ENCODE data around the gene GALR2. TPM values are rescaled to one million over a fixed set of nuclear protein-coding genes. Genes with fewer than 3 reads are reported as not detected.
A peak's percentile ranks its signal among the peaks of the same experiment; 100 is the strongest.
"Not testable (repeated sequence)": the region's sequence is repeated elsewhere in the genome, so short reads cannot be mapped to it uniquely, and the experiment has no call there.

The GALR2 gene
- total RNA-seq, 1 donor from 2014 or later, result 2.7 TPM

DNA sequence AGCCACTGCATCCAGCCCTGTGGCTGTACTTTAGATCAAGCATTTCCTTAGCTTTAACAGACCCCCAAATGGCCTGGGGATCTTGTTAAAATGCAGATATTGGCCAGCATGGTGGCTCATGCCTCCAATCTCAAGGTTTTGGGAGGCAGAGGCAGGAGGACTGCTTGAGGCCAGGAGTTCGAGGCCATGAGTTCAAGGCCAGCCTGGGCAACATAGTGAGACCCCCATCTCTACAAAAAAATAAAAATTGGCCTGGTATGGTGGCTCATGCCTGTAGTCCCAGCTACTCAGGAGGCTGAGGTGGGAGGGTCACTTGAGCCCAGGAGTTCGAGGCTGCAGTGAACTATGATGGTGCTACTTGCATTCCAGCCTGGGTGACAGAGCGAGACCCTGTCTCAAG, 31.7 kb upstream of the GALR2 start:
- DNase-seq; H3K4me3 Mint-ChIP-seq; H3K4me1 Mint-ChIP-seq; H3K27me3 Mint-ChIP-seq; H3K9me3 Mint-ChIP-seq; H3K27ac Mint-ChIP-seq; intact Hi-C loops (cut with micrococcal nuclease): not testable (repeated sequence)
- H3K36me3 Mint-ChIP-seq (ENCODE audit: low read depth), result peaks cover 76% of the 10 kb centered on the region

DNA sequence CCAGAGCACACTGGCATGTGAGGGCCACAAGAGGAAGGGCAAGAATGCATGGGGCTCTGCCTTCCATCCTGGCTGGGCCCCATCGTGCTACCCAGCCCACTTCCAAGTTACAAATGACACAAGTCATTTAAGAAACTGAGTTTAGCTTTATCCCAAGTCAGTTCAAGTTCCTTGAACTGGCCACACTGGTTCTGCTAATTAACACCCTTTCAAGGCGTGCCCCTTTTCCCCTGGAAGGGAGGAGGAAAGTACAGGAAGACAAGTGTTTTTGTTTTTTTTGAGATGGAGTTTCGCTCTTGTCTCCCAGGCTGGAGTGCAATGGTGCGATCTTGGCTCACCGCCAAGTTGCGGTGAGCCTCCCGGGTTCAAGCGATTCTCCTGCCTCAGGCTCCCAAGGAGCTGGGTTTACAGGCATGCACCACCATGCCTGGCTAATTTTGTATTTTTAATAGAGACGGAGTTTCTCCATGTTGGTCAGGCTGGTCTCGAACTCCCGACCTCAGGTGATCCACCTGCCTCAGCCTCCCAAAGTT, 30.0 kb upstream of the GALR2 start:
- H3K27ac Mint-ChIP-seq; H3K4me1 Mint-ChIP-seq; H3K4me3 Mint-ChIP-seq; intact Hi-C loops (cut with micrococcal nuclease); H3K9me3 Mint-ChIP-seq; DNase-seq; H3K27me3 Mint-ChIP-seq: not testable (repeated sequence)
- peaks cover 74% of the 10 kb centered on the region for H3K36me3 Mint-ChIP-seq (ENCODE audit: low read depth)

DNA sequence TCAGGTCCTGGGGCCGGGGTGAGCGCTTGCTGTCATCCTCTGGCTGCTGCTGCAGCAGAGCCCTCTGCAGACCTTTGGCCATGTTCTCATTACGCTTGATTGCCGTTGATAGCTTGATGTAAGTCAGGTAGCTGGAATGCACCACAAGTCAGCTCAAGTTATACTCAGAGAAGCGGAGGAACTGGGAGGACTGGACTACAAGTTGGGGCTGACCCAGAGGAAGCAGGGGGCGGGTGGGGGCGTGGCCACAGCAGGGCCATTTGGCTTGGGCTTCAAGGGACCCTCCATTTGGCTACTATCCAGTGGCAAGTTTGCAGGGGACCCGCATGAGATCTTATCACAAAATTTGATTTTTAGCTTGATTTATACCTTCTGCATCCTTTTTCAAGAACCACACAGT, 28.5 kb upstream of the GALR2 start:
- intact Hi-C loops (cut with micrococcal nuclease), result no loop called here
- H3K27me3 Mint-ChIP-seq, result no peaks in the 10 kb centered on the region
- peaks cover 5% of the 10 kb centered on the region for H3K4me1 Mint-ChIP-seq
- H3K4me3 Mint-ChIP-seq, result no peak overlapping the region
- H3K36me3 Mint-ChIP-seq (ENCODE audit: low read depth), result peaks cover 74% of the 10 kb centered on the region
- H3K9me3 Mint-ChIP-seq, result no peaks in the 10 kb centered on the region
- no peak overlapping the region for H3K27ac Mint-ChIP-seq
- no peak for DNase-seq

DNA sequence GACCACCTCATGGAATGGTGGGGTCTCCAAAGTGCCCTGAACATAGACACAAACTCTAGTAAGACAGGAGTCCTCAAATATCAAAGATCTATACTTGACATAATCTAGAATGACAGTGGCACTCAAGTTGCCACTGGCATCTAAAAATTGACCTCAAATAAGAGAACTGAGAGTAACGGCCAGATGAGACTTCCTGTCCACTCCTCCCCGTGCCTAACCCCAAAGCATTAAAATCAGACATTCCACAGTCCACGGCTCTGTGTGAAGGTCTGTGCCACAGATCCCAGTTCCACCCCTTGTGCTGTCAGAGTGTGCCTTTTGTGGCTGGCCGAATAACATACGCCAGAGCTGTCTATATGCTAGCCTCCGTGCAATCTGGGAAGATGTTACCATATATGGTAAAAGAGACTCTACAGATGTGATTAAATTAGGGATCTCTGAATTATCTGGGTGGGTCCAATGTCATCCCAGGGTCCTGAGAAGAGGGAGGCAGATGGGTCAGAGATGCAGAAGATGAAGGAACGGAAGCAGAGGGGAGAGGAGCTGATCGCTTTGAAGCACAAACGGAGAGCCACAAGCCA, 26.5 kb upstream of the GALR2 start:
- intact Hi-C loops (cut with micrococcal nuclease), result no loop called here

DNA sequence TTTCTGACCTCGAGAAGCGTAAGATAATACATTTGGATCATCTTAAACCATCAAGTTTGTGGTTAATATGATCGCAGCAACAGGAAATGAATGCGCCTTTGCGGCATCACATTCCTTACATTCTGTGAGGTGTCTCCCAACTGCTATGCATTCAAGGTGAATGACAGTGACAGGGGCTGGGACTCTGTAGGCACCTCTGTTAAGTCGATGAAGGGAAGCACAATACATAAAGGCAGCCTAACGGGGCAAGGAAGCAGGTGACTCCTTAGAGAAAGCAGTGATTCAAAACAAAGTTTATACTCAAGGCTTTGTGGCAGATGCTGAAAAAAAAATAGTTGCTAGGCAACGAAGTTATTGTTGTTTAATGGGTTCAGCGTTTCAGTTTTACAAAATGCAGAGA, 25.9 kb upstream of the GALR2 start:
- Mint-ChIP-seq H3K36me3 (ENCODE audit: low read depth) (peaks cover 71% of the 10 kb centered on the region), H3K27me3 (no peaks in the 10 kb centered on the region), H3K9me3 (no peaks in the 10 kb centered on the region), H3K27ac (no peak overlapping the region), H3K4me1 (peaks cover 12% of the 10 kb centered on the region), H3K4me3 (no peak overlapping the region)
- intact Hi-C loops (cut with micrococcal nuclease), result no loop called here
- no peak for DNase-seq

More for the DNA sequence above, 26.5 kb upstream of the GALR2 start:
- DNase-seq, result no peak
- no peak overlapping the region for H3K27ac Mint-ChIP-seq
- H3K9me3 Mint-ChIP-seq, result no peaks in the 10 kb centered on the region
- H3K27me3 Mint-ChIP-seq, result no peaks in the 10 kb centered on the region
- peaks cover 8% of the 10 kb centered on the region for H3K4me1 Mint-ChIP-seq
- no peak overlapping the region for H3K4me3 Mint-ChIP-seq
- H3K36me3 Mint-ChIP-seq (ENCODE audit: low read depth), result peaks cover 71% of the 10 kb centered on the region

DNA sequence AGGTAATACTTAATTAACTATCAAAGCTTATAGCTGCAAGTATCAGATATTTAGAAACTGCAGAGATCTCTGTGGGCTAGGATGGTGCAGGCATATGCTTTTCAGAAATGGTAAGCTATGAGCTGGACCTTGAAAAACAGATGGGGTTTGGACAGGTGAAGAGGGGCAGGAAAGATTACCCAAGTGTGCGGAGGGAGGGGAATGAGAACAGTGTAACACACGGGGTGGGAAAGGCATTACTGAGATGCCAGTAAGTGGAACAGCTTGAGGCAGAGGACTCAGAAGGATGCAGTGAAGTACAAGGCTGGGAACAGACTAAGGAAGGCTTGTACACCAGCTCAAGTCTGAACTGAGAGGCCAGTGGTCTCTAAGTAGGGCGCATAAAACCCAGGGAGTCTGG, 25.3 kb upstream of the GALR2 start:
- no peak for DNase-seq
- peak overlapping the region; percentile 46 for H3K27ac Mint-ChIP-seq
- H3K4me1 Mint-ChIP-seq, result peaks cover 17% of the 10 kb centered on the region
- H3K27me3 Mint-ChIP-seq, result no peaks in the 10 kb centered on the region
- no peak overlapping the region for H3K4me3 Mint-ChIP-seq
- H3K9me3 Mint-ChIP-seq, result no peaks in the 10 kb centered on the region
- peaks cover 71% of the 10 kb centered on the region for H3K36me3 Mint-ChIP-seq (ENCODE audit: low read depth)
- intact Hi-C loops (cut with micrococcal nuclease), result no loop called here

DNA sequence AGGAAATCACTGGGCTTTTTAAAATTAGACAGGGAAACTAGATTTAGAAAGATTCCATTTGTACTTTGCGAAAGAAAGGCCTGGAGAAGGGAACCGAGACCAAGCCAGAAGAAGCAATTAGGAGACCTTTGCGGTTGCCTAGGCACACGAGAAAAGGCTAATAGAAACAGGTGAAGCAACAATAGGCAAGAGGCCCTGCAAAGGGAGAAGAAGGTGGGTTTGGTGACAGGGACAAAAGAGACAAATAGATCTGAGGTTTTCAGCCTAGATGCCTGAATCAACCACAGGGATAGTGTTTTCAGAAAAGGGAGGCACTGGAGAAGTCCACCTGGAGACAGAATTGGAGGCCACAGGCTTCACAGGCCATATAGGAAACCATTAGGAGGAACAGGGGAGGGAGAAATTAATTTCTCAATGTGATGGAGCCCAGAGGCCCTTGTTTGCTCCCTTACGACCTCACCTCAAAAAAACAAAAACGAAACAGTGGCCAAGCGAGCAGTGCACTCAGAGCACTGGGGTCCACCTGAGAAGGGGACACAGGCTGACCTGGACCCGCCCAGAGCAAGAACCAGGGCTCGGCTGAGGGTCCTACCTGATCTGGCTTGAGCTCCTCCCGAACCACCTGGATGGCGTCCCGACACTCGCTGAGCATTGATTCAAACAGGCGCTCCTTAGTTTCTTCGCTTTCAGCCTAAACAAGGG, 24.6 kb upstream of the GALR2 start:
- Mint-ChIP-seq H3K4me1 (peaks cover 17% of the 10 kb centered on the region), H3K4me3 (no peak overlapping the region), H3K27me3 (no peaks in the 10 kb centered on the region), H3K36me3 (ENCODE audit: low read depth) (peaks cover 63% of the 10 kb centered on the region), H3K9me3 (no peaks in the 10 kb centered on the region), H3K27ac (peak overlapping the region; percentile 47)
- intact Hi-C loops (cut with micrococcal nuclease), result no loop called here
- DNase-seq, result no peak

DNA sequence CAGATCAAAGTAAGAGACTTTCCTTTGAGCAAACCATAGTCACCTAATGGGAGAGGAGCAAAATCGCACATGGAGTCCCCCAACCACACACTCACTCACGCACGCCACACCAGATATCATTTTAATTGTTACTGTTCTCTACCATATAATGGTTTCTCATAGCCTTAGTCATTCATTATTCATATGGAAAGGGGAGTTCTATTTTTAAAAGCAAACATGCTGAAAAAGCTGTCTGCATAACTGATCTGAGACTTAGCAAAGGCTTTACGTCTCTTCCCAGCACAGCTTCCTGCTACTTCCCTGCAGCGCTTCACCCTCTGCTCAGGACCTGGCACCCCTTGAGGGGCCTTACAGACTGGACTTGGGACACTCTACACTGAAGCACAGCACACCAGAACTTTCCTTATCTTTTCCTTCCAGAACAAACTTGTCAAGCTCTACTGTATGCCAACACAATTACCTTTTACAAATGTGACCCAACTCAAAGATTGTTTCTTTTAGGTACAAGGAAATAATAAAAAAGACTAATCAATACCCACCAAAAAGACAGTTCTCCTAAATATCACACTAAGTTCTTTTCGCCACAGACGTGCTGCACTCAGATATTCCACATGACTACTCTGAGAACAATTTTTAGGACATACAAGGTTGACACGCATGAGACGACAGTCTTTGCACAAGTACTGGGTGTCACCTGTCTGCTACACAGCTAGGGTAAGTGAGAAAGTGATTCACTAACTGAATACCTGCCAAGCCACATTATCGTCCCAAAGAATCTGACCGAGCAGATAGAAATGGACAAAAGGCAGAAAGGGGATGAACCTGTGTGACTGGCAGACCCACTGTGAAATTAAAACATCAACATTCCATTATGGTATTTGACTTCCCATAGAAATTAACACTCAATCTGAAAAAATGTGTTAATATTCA, 23.8 kb upstream of the GALR2 start:
- peaks cover 59% of the 10 kb centered on the region for H3K36me3 Mint-ChIP-seq (ENCODE audit: low read depth)
- peak overlapping the region; percentile 47 for H3K27ac Mint-ChIP-seq
- H3K4me1 Mint-ChIP-seq, result peaks cover 17% of the 10 kb centered on the region
- no peaks in the 10 kb centered on the region for H3K27me3 Mint-ChIP-seq
- no peaks in the 10 kb centered on the region for H3K9me3 Mint-ChIP-seq
- H3K4me3 Mint-ChIP-seq, result no peak overlapping the region
- intact Hi-C loops (cut with micrococcal nuclease), result no loop called here
- DNase-seq, result no peak

DNA sequence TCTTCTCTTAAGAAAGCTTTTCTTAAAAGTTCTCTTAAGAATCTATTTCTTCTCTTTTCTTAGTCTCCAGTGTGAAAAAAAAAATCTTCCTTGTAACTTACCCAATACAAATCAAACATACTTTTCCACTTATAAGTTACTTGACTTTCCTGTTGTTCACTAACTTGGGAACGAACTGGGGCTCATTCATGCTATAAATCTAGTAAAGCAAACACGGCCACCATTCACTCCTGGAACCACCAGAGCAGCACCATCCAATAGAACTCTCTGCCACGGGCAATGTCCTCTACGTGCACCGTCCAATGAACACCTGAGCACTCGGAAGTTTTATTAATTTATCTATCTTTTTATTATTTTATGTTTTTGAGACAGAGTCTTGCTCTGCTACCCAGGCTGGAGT, 23.0 kb upstream of the GALR2 start:
- Mint-ChIP-seq H3K4me3 (no peak overlapping the region), H3K9me3 (no peaks in the 10 kb centered on the region), H3K27ac (no peak overlapping the region), H3K4me1 (peaks cover 23% of the 10 kb centered on the region), H3K36me3 (ENCODE audit: low read depth) (peaks cover 60% of the 10 kb centered on the region), H3K27me3 (no peaks in the 10 kb centered on the region)
- DNase-seq, result no peak
- intact Hi-C loops (cut with micrococcal nuclease), result no loop called here

DNA sequence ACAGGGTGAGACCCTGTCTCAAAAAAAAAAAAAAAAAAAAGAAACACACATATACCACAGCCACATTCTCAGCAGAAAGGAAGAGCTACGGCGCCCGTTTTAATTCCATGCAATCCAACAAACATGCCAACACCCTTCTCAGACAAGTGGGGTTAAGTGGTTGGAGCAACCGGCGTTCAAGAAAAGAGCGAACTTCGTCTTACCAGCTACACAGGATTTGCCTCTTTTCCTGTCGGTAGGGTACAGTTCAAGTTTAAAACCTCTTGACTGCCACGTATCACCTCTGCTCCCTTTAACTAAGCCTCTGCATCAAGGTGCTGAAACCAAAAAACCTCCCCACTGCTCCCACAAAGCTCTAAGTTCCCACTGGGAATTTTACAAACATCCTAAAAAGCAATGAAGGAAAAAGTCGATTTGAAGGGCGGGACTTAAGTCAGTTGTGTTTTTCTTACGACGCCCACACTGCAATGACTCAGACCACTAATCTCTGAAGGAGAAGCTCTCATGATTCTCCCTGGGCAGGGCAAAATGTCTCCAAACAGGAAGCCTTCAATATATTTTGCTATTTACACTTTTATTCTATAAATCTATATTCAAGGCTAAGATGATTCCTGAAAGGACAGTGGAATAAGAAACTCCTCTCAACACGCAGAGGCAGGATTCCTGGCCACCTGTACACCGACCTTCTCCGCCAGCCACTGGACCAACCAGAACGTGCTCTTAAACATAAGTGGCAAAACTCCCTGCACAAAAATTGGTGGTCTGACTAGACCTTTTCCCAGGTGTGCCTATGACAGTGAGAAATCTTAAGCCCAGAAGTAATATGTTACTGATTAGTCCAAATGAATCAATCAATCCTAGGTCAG, 21.1 kb upstream of the GALR2 start:
- intact Hi-C loops (cut with micrococcal nuclease), result no loop called here
- Mint-ChIP-seq H3K27me3 (no peaks in the 10 kb centered on the region), H3K4me3 (no peak overlapping the region), H3K9me3 (no peaks in the 10 kb centered on the region), H3K27ac (peak overlapping the region; percentile 75), H3K4me1 (peaks cover 23% of the 10 kb centered on the region), H3K36me3 (ENCODE audit: low read depth) (peaks cover 65% of the 10 kb centered on the region)
- no peak for DNase-seq

DNA sequence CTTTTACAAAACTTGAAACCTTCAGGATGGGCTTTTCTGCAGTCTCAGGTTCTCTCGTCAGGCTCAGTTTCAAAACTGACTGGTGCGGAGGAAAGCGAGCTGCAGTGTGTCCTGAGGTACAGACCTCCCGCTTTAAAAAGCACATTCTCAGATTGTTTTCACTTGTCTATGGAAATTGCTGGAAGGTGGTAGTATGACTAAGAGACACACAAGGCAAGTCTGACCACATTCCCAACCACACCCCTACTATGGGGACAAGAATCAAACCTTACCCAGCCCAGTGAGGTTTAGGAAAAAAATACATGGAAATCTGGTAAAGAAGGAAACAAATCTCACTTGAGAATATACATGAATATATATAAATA, 20.5 kb upstream of the GALR2 start:
- Mint-ChIP-seq H3K36me3 (ENCODE audit: low read depth) (peaks cover 64% of the 10 kb centered on the region), H3K4me1 (peaks cover 22% of the 10 kb centered on the region), H3K4me3 (no peak overlapping the region), H3K27me3 (no peaks in the 10 kb centered on the region), H3K27ac (peak overlapping the region; percentile 23), H3K9me3 (no peaks in the 10 kb centered on the region)
- intact Hi-C loops (cut with micrococcal nuclease), result no loop called here
- DNase-seq, result no peak

DNA sequence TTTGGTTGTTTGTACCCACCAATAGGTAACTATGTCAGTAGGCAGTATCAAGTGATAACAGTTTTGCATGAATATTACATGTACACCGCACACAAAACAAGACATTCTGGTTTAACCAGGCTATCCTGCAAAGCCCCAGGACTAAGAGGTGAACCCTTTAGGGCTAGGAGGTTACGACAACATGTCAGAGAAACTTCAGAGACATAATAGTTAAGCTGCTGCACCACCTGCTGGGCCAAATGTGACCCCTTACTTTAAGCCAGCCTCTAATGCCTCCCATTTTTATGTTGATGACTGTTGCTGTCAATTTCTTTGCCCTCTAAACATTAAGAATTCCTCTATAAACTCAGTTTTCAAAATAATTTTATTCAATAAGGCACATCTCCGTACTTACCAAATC, 17.7 kb upstream of the GALR2 start:
- Mint-ChIP-seq H3K27me3 (no peaks in the 10 kb centered on the region), H3K27ac (no peak overlapping the region)

DNA sequence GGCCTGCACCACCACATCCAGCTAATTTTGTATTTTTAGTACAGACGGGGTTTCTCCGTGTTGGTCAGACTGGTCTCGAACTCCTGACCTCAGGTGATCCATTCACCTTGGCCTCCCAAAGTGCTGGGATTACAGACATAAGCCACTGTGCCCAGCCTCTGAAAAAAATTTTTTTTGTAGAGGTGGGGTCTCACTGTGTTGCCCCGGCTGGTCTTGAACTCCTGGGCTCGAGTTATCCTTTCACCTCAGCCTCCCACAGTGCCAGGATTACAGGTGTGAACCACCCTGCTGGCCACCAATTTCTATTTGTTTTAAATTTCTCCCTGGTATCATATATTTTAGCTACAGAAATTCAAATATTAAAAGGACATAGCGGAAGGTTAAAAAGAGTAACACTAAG, 16.3 kb upstream of the GALR2 start:
- DNase-seq, result not testable (repeated sequence)

More for the DNA sequence above, 17.7 kb upstream of the GALR2 start:
- Mint-ChIP-seq H3K9me3 (no peaks in the 10 kb centered on the region), H3K36me3 (ENCODE audit: low read depth) (peaks cover 63% of the 10 kb centered on the region), H3K4me3 (no peak overlapping the region), H3K4me1 (peaks cover 15% of the 10 kb centered on the region)
- intact Hi-C loops (cut with micrococcal nuclease), result no loop called here
- DNase-seq, result no peak

More for the DNA sequence above, 16.3 kb upstream of the GALR2 start:
- H3K4me3 Mint-ChIP-seq; H3K27ac Mint-ChIP-seq; H3K27me3 Mint-ChIP-seq; H3K9me3 Mint-ChIP-seq; intact Hi-C loops (cut with micrococcal nuclease): not testable (repeated sequence)
- peaks cover 66% of the 10 kb centered on the region for H3K36me3 Mint-ChIP-seq (ENCODE audit: low read depth)
- peaks cover 15% of the 10 kb centered on the region for H3K4me1 Mint-ChIP-seq

All from activated CD4-positive, alpha-beta T cell treated with anti-CD3 and anti-CD28 coated beads, Interleukin-2, amount 10 ng/mL, durations not matched to agents 24 days and 14 days (primary cell).